ENCODE measurements around the gene SLC7A1.

SLC7A1 gene

GRCh38 chr13:29582171-29582570 lies 13.3 kb downstream of the SLC7A1 start:
- DNase-seq = no peak

- no peak for DNase-seq
Observed at GRCh38 chr13:29581666-29582065, 13.8 kb downstream of the SLC7A1 start.

- DNase-seq = no peak
Observed at GRCh38 chr13:29579094-29579493, 16.4 kb downstream of the SLC7A1 start.

- DNase-seq = no peak
Observed at GRCh38 chr13:29578300-29579085, 17.0 kb downstream of the SLC7A1 start.

GRCh38 chr13:29577136-29578051 lies 18.1 kb downstream of the SLC7A1 start:
- DNase-seq = no peak

GRCh38 chr13:29576581-29576980 lies 18.9 kb downstream of the SLC7A1 start:
- DNase-seq = no peak

GRCh38 chr13:29575098-29575497 lies 20.4 kb downstream of the SLC7A1 start:
- no peak for DNase-seq

GRCh38 chr13:29573190-29573589 lies 22.3 kb downstream of the SLC7A1 start:
- no peak for DNase-seq

GRCh38 chr13:29572575-29572974 lies 22.9 kb downstream of the SLC7A1 start:
- DNase-seq = no peak

- no peak for DNase-seq
Observed at GRCh38 chr13:29571876-29572570, 23.5 kb downstream of the SLC7A1 start.

GRCh38 chr13:29570051-29570654 lies 25.3 kb downstream of the SLC7A1 start:
- no peak for DNase-seq

- no peak for DNase-seq
Observed at GRCh38 chr13:29569253-29570050, 26.0 kb downstream of the SLC7A1 start.

- no peak for DNase-seq
Observed at GRCh38 chr13:29568731-29569130, 26.8 kb downstream of the SLC7A1 start.

GRCh38 chr13:29567411-29567810 lies 28.1 kb downstream of the SLC7A1 start:
- no peak for DNase-seq

- no peak for DNase-seq
Observed at GRCh38 chr13:29566206-29566605, 29.3 kb downstream of the SLC7A1 start.

- no peak for DNase-seq
Observed at GRCh38 chr13:29564818-29565217, 30.7 kb downstream of the SLC7A1 start.

- DNase-seq = no peak
Observed at GRCh38 chr13:29564373-29564772, 31.1 kb downstream of the SLC7A1 start.

GRCh38 chr13:29563941-29564340 lies 31.5 kb downstream of the SLC7A1 start:
- DNase-seq = no peak

GRCh38 chr13:29562786-29563438 lies 32.6 kb downstream of the SLC7A1 start:
- no peak for DNase-seq

- no peak for DNase-seq
Observed at GRCh38 chr13:29561918-29562317, 33.6 kb downstream of the SLC7A1 start.

GRCh38 chr13:29556742-29557141 lies 38.7 kb downstream of the SLC7A1 start:
- no peak for DNase-seq

GRCh38 chr13:29551214-29551613 lies 44.3 kb downstream of the SLC7A1 start:
- no peak for DNase-seq

All from NCI-H446 treated with DMSO at 0.1 percent for 48 hours (cell line).